ENCODE results near the gene TMEM91. TPM values are rescaled to one million over a fixed set of nuclear protein-coding genes. Genes with fewer than 3 reads are reported as not detected.

Gene TMEM91
- total and polyA plus RNA-seq, 9 of the 15 experiments (the other 6 are each of a cell fraction or from before 2014, with no cell fraction given): 1.2 to 5.2 (median 2.7) TPM

- no peak overlapping the region for H3K4me2 ChIP-seq (ENCODE audit: insufficient read depth, low read length)
- POLR2A ChIA-PET: interaction anchor here (1.4 to 2.6 kb wide), 4 partner anchors 10 to 73 kb away, joined by 4 to 9 read pairs (median 6); no protein-coding TSS in a partner anchor
- in situ Hi-C loops (cut with MboI) (no loop called here), intact Hi-C loops (cut with micrococcal nuclease) (no loop called here)
- ATAC-seq: no peak
- no peaks in the 10 kb centered on the region; the same call in 1 of the 2 replicates for H4K20me1 ChIP-seq (replicated peaks; ENCODE audit: control insufficient read depth, insufficient read depth, low read length)
- FAIRE-seq: no peak
- no peaks in the 10 kb centered on the region for H3K9me1 ChIP-seq (ENCODE audit: control insufficient read depth, insufficient read depth, low read length)
- H2AFZ ChIP-seq (ENCODE audit: low read depth, low read length): no peak overlapping the region
- CTCF ChIA-PET (ENCODE audit: low intra/inter-chr PET ratio): no interaction called here
- H3K36me3 ChIP-seq (ENCODE audit: control insufficient read depth, insufficient read depth, low read length): peaks cover 86% of the 10 kb centered on the region
- no peak overlapping the region for H3K27ac ChIP-seq (ENCODE audit: extremely low read depth, low read depth, low read length)
- no peak for DNase-seq (ENCODE audit: extremely low read depth in 1 of 4, low spot score in 3 of 4)
- H3K9me3 ChIP-seq (replicated peaks; ENCODE audit: control insufficient read depth, insufficient read depth, low read depth, low read length): no peaks in the 10 kb centered on the region
- no peaks in the 10 kb centered on the region for H3K27me3 ChIP-seq (ENCODE audit: control insufficient read depth in 2 of 2, insufficient read depth in 2 of 2, low read length in 2 of 2)
- no peak for TF ChIP-seq RFX7 (CRISPR knock-in tag; IDR thresholded peaks at IDR 0.05)
- peaks cover 0 to 13% of the 10 kb centered on the region in 2 experiments; a peak in 2 of 5 replicates for H3K4me1 ChIP-seq (replicated peaks in 1 of 2; ENCODE audit: control insufficient read depth in 2 of 2, insufficient read depth in 2 of 2, low read length in 2 of 2)
- H3K79me2 ChIP-seq (ENCODE audit: control insufficient read depth, insufficient read depth, low read length): no peaks in the 10 kb centered on the region; the same call in 1 of the 3 replicates
- no peak overlapping the region for H3K4me3 ChIP-seq
- no TSS peak for BruUV-seq (replicated peaks)
- no peak overlapping the region for H3K9ac ChIP-seq (ENCODE audit: insufficient read depth in 1 of 2, low read depth in 2 of 2, low read length in 2 of 2)
- 88% methylated on average over 10 of the region's 10 CpGs for WGBS (ENCODE audit: insufficient coverage, low coverage, missing lambda C conversion rate)
Observed at GRCh38 chr19:41335467-41335866, 40.9 kb upstream of the TMEM91 start.

DNA sequence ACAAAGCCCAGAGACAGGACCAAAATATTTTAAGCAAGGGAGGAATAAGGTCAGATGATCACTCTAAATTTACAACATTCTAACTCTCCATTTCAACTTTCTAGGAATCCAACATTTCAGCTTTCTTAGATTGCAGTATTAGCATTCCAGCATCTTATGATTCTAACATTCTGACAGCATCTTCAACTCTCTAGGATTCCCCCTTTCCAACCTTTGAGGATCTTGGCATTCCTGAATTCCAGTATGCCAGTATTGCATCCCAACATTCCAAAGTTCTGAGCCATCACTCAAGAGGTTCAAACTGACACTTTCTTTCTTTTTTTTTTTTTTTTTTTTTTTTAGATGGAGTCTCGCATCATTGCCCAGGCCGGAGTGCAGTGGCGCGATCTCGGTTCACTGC lies 36.4 kb upstream of the TMEM91 start:
- intact Hi-C loops (cut with micrococcal nuclease): no loop called here
- BruUV-seq (replicated peaks): TSS peak; percentile 63
- TF ChIP-seq GATAD2A (IDR thresholded peaks at IDR 0.05) (no peak), EP400 (IDR thresholded peaks at IDR 0.05) (no peak), C11orf30 (IDR thresholded peaks at IDR 0.05; ENCODE audit: low read depth) (no peak), ZFX (CRISPR knock-in tag; IDR thresholded peaks at IDR 0.05) (no peak), ETV1 (tag; conservative IDR thresholded peaks at IDR 0.05; ENCODE audit: low read depth) (no peak), ZHX1 (conservative IDR thresholded peaks at IDR 0.05; ENCODE audit: low read length) (no peak), FOXP4 (CRISPR knock-in tag; IDR thresholded peaks at IDR 0.05; ENCODE audit: borderline replicate concordance) (no peak), ZBTB33 (CRISPR knock-in tag; IDR thresholded peaks at IDR 0.05) (no peak)

More for the DNA sequence above, 36.4 kb upstream of the TMEM91 start:
- Histone ChIP-seq H3K4me3 (no peak overlapping the region), H3K79me2 (ENCODE audit: control insufficient read depth, insufficient read depth, low read length) (peaks cover 14% of the 10 kb centered on the region), H3K9me3 (replicated peaks; ENCODE audit: control insufficient read depth, insufficient read depth, low read depth, low read length) (no peaks in the 10 kb centered on the region), H3K27ac (ENCODE audit: extremely low read depth, low read depth, low read length) (no peak overlapping the region), H3K9me1 (ENCODE audit: control insufficient read depth, insufficient read depth, low read length) (no peaks in the 10 kb centered on the region), H4K20me1 (replicated peaks; ENCODE audit: control insufficient read depth, insufficient read depth, low read length) (no peaks in the 10 kb centered on the region), H2AFZ (ENCODE audit: low read depth, low read length) (no peak overlapping the region), H3K9ac (ENCODE audit: insufficient read depth in 1 of 2, low read depth in 2 of 2, low read length in 2 of 2) (no peak overlapping the region), H3K36me3 (ENCODE audit: control insufficient read depth, insufficient read depth, low read length) (peaks cover 84% of the 10 kb centered on the region), H3K27me3 (ENCODE audit: control insufficient read depth in 2 of 2, insufficient read depth in 2 of 2, low read length in 2 of 2) (no peaks in the 10 kb centered on the region), H3K4me1 (replicated peaks in 1 of 2; ENCODE audit: control insufficient read depth in 2 of 2, insufficient read depth in 2 of 2, low read length in 2 of 2) (peaks cover 0 to 3% of the 10 kb centered on the region in 2 experiments; a peak in 1 of 5 replicates), H3K4me2 (ENCODE audit: insufficient read depth, low read length) (no peak overlapping the region)
- DNase-seq (ENCODE audit: extremely low read depth in 1 of 4, low spot score in 3 of 4) (no peak), FAIRE-seq (no peak), ATAC-seq (no peak)
- in situ Hi-C loops (cut with MboI): no loop called here
- WGBS (ENCODE audit: insufficient coverage, low coverage, missing lambda C conversion rate): no CpG with 5 or more reads among the region's 5 CpGs
- POLR2A ChIA-PET: interaction anchor here (0.6 to 1.8 kb wide), 3 partner anchors 15 to 81 kb away, joined by 3 to 4 read pairs (median 3); no protein-coding TSS in a partner anchor
- CTCF ChIA-PET (ENCODE audit: low intra/inter-chr PET ratio): no interaction called here

Measured in K562 (cell line).